Midbrain (tissue), 1 donor: ENCODE results near the gene PTPRN2.
"Not testable (repeated sequence)": the region's sequence is repeated elsewhere in the genome, so short reads cannot be mapped to it uniquely, and the experiment has no call there.

Source experiments
- DNase-seq: peaks from one replicate; lab custom pipeline; 2025; lab: John Stamatoyannopoulos, UW

The PTPRN2 gene

GRCh38 chr7:157946398-157947060 is 641.1 kb downstream of the PTPRN2 start:
- no peak for DNase-seq

GRCh38 chr7:157945401-157945800 is 642.2 kb downstream of the PTPRN2 start:
- DNase-seq = no peak

GRCh38 chr7:157944734-157945291 is 642.8 kb downstream of the PTPRN2 start:
- no peak for DNase-seq

- DNase-seq = no peak
Observed at GRCh38 chr7:157944051-157944450, 643.6 kb downstream of the PTPRN2 start.

GRCh38 chr7:157943561-157943960 is 644.1 kb downstream of the PTPRN2 start:
- no peak for DNase-seq

- DNase-seq = no peak
Observed at GRCh38 chr7:157941210-157941609, 646.4 kb downstream of the PTPRN2 start.

GRCh38 chr7:157940497-157940896 is 647.1 kb downstream of the PTPRN2 start:
- no peak for DNase-seq

GRCh38 chr7:157938211-157938610 is 649.4 kb downstream of the PTPRN2 start:
- DNase-seq = no peak

GRCh38 chr7:157937406-157937805 is 650.2 kb downstream of the PTPRN2 start:
- DNase-seq = no peak

GRCh38 chr7:157936976-157937375 is 650.6 kb downstream of the PTPRN2 start:
- DNase-seq = no peak

GRCh38 chr7:157935721-157936120 is 651.9 kb downstream of the PTPRN2 start:
- DNase-seq = not testable (repeated sequence)

GRCh38 chr7:157933219-157934155 is 654.1 kb downstream of the PTPRN2 start:
- DNase-seq = not testable (repeated sequence)

GRCh38 chr7:157932498-157933218 is 655.0 kb downstream of the PTPRN2 start:
- DNase-seq = no peak

- no peak for DNase-seq
Observed at GRCh38 chr7:157930926-157931466, 656.6 kb downstream of the PTPRN2 start.

GRCh38 chr7:157930441-157930840 is 657.2 kb downstream of the PTPRN2 start:
- DNase-seq = no peak

- no peak for DNase-seq
Observed at GRCh38 chr7:157929671-157930070, 658.0 kb downstream of the PTPRN2 start.

GRCh38 chr7:157928808-157929425 is 658.7 kb downstream of the PTPRN2 start:
- no peak for DNase-seq

GRCh38 chr7:157928171-157928794 is 659.3 kb downstream of the PTPRN2 start:
- no peak for DNase-seq

- DNase-seq = no peak
Observed at GRCh38 chr7:157927313-157927925, 660.2 kb downstream of the PTPRN2 start.

GRCh38 chr7:157926521-157927150 is 661.0 kb downstream of the PTPRN2 start:
- DNase-seq = no peak
